ENCODE results near the gene PIWIL1.

Gene PIWIL1

DNA sequence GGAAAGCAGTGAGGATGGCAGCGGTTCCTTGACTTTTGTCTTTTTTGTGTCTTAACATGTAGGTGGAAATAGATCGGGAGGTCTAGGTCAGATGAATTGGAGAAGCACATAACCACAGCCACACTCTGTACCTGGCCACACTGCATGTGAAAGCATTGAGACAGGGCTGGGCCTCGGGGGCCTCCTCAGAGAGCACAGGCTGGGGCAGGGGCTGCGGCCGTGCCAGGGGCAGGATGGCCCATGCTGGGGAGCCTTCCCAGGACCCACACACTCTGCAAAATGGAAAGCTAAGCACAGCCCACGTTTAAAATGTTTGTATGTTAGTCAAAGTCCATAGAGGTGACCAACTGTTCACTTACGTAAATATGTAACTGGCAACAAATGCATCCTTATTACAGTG, 76.7 kb downstream of the PIWIL1 start:
- Mint-ChIP-seq H3K27me3 (ENCODE audit: low read depth) (peaks cover 5% of the 10 kb centered on the region), H3K9me3 (no peaks in the 10 kb centered on the region), H3K4me3 (no peak overlapping the region), H3K4me1 (ENCODE audit: low read depth) (no peaks in the 10 kb centered on the region), H3K36me3 (ENCODE audit: low read depth) (no peaks in the 10 kb centered on the region), H3K27ac (no peak overlapping the region)
- DNase-seq (ENCODE audit: low spot score): no peak

DNA sequence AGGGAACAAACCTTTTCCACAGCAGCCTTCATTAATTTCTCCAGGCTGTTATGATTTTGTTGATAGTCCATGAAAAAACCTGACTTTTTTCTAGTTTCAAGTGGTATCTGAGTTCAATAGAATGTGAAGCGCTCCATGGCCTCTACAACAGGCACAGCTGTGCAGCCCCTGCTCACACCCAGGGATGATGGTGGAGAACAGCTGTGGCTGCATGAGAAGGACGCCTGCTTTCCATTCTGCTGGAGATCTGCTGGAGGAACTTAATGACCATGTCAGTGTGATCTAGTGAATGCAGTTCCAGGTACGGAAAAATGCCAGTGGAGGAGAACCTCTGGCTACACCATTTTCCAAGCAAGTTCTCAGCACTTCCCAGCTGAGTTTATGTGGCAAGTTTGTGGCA, 80.6 kb downstream of the PIWIL1 start:
- no peaks in the 10 kb centered on the region for H3K4me1 Mint-ChIP-seq (ENCODE audit: low read depth)
- H3K36me3 Mint-ChIP-seq (ENCODE audit: low read depth): no peaks in the 10 kb centered on the region
- H3K27ac Mint-ChIP-seq: no peak overlapping the region
- no peak for DNase-seq (ENCODE audit: low spot score)
- H3K4me3 Mint-ChIP-seq: no peak overlapping the region
- peaks cover 5% of the 10 kb centered on the region for H3K27me3 Mint-ChIP-seq (ENCODE audit: low read depth)
- no peaks in the 10 kb centered on the region for H3K9me3 Mint-ChIP-seq

DNA sequence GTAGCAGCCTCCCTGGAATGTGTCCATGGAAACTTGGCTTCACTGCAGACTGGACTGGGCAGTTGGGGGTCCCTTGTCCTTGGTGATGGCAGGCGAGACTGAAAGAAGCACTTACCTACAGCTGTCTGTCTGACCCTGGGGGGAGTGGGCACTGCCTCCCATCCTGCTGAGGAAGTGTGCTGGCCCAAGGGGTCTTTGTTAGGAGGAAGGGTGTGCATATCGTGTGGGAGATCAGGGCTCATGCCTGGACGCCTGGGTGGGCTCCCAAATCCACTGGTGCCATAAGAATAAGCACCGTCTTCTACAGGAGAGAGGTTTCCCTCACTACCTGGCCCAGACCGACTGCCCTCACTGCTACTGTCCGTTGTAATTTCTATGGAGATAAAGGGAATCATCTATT, 81.4 kb downstream of the PIWIL1 start:
- no peaks in the 10 kb centered on the region for H3K9me3 Mint-ChIP-seq
- H3K27me3 Mint-ChIP-seq (ENCODE audit: low read depth): peaks cover 5% of the 10 kb centered on the region
- H3K4me3 Mint-ChIP-seq: no peak overlapping the region
- no peak for DNase-seq (ENCODE audit: low spot score)
- H3K36me3 Mint-ChIP-seq (ENCODE audit: low read depth): no peaks in the 10 kb centered on the region
- no peaks in the 10 kb centered on the region for H3K4me1 Mint-ChIP-seq (ENCODE audit: low read depth)
- no peak overlapping the region for H3K27ac Mint-ChIP-seq

DNA sequence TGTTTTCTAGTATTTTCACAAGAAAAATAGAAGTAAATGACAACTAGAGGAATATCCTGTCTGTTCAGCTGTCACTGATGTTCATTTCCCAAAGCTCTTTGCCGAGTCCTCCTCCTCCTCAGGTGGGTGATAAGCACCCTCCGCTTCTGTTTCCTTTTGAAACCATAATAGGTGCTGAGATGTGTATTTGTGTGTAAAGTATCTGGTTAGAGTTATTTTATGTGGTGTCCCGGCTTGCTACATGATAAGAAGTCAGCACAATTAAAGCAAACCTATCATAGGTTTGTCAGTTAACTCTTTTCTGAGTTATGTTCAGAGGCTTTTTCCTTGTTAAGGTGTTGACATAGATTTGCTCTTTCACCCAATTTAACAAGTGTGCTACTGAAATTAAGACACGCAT, 82.4 kb downstream of the PIWIL1 start:
- Mint-ChIP-seq H3K27ac (no peak overlapping the region), H3K27me3 (ENCODE audit: low read depth) (peaks cover 2% of the 10 kb centered on the region), H3K4me3 (no peak overlapping the region), H3K4me1 (ENCODE audit: low read depth) (no peaks in the 10 kb centered on the region), H3K9me3 (no peaks in the 10 kb centered on the region), H3K36me3 (ENCODE audit: low read depth) (no peaks in the 10 kb centered on the region)
- no peak for DNase-seq (ENCODE audit: low spot score)

DNA sequence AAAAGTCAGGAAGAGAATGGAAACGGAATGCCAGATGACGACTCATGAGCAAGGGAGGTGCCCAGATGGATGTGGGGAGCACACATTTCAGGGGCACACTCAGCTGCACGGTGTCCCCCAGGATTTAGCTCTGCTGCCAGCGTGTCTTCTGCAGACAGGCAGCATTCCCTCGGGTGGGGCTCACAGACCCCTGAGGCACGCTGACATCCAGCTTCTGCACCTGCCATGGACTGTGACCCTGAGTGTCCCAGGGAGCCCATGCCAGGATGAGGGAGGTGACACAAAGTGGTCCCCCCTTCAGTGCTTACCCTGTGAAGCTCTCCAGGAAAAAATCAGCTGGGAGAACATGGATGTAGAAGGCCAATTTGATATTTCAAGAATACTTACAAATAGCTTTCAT, 84.2 kb downstream of the PIWIL1 start:
- no peaks in the 10 kb centered on the region for H3K36me3 Mint-ChIP-seq (ENCODE audit: low read depth)
- H3K4me1 Mint-ChIP-seq (ENCODE audit: low read depth): no peaks in the 10 kb centered on the region
- H3K4me3 Mint-ChIP-seq: no peak overlapping the region
- DNase-seq (ENCODE audit: low spot score): no peak
- H3K27ac Mint-ChIP-seq: no peak overlapping the region
- H3K9me3 Mint-ChIP-seq: no peaks in the 10 kb centered on the region
- H3K27me3 Mint-ChIP-seq (ENCODE audit: low read depth): peaks cover 2% of the 10 kb centered on the region
